ENCODE results near the gene ANAPC1.
"Not testable (repeated sequence)": the region's sequence is repeated elsewhere in the genome, so short reads cannot be mapped to it uniquely, and the experiment has no call there.

- not testable (repeated sequence) for TF ChIP-seq CTCF (IDR thresholded peaks at IDR 0.05; ENCODE audit: low read length); EZH2phosphoT487 (IDR thresholded peaks at IDR 0.05; ENCODE audit: low read length); EZH2 (optimal IDR thresholded peaks at IDR 0.05; ENCODE audit: low read depth, low read length)
These were observed 142.5 kb downstream of the ANAPC1 start for GRCh38 chr2:111741517-111741916.

Measured in MM.1S (cell line).